Nephron progenitor cell (in vitro differentiated cells): ENCODE data around the gene ZNF394.

Source experiments
- DNase-seq: peaks from one replicate; pipeline ENCODE4 v3.0.0; 2021
- H3K27ac Mint-ChIP-seq: 2 replicates; pipeline ENCODE4 v1.8.0; 2021; ENCODE audit warnings: mild to moderate bottlenecking, moderate library complexity, mixed read lengths
- H3K27me3 Mint-ChIP-seq: 2 replicates; pipeline ENCODE4 v1.8.0; 2021; ENCODE audit warnings: mild to moderate bottlenecking, low read depth, mixed read lengths; ENCODE audit not compliant: poor library complexity
- H3K36me3 Mint-ChIP-seq: 2 replicates; pipeline ENCODE4 v1.8.0; 2021; ENCODE audit warnings: low read depth, mixed read lengths
- H3K4me1 Mint-ChIP-seq: 2 replicates; pipeline ENCODE4 v1.8.0; 2021; ENCODE audit warnings: mixed read lengths
- H3K4me3 Mint-ChIP-seq: 2 replicates; pipeline ENCODE4 v1.8.0; 2021; ENCODE audit warnings: mild to moderate bottlenecking, moderate library complexity, mixed read lengths
- H3K9me3 Mint-ChIP-seq: 2 replicates; pipeline ENCODE4 v1.8.0; 2021; ENCODE audit warnings: mild to moderate bottlenecking, moderate library complexity, mixed read lengths
- TF ChIP-seq, protein P1 (sequence below): fragments of 200-600 bp; sonication (generic); IDR thresholded peaks from 2 replicates; pipeline ENCODE4 v1.5.0; 2021; ENCODE audit warnings: antibody characterized with exemption

ZNF394 gene

DNA sequence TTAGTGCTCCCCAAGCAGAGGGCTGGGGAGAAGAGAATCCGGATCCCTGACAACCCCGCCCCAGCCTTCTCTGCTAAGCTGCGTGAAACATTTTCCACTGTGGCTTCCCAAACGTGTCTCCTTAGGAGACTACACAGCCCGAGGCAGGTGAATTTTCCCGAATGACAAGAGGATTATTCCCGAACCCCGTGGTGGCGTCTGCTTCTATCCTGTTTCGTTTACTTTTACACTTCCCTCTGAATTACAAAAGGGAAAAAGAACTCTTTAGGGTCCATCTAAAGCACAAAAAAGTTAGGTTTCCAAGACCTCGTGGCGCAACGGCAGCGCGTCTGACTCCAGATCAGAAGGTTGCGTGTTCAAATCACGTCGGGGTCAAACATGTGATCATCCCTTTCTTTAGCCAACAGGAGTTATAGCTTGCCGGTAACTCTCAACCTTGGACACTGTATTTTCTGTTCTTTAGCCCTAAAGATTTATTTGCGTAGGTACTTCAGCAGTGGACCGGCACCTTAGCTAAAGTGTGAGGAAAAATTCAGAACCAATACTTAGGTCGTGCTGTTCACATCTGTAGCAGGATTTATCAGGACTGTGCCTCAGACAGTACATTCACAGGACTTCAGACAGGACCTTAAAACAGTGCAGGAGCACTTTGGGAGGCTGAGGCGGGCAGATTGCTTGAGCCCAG is 30.6 kb downstream of the ZNF394 start:
- TF ChIP-seq, protein P1, sequence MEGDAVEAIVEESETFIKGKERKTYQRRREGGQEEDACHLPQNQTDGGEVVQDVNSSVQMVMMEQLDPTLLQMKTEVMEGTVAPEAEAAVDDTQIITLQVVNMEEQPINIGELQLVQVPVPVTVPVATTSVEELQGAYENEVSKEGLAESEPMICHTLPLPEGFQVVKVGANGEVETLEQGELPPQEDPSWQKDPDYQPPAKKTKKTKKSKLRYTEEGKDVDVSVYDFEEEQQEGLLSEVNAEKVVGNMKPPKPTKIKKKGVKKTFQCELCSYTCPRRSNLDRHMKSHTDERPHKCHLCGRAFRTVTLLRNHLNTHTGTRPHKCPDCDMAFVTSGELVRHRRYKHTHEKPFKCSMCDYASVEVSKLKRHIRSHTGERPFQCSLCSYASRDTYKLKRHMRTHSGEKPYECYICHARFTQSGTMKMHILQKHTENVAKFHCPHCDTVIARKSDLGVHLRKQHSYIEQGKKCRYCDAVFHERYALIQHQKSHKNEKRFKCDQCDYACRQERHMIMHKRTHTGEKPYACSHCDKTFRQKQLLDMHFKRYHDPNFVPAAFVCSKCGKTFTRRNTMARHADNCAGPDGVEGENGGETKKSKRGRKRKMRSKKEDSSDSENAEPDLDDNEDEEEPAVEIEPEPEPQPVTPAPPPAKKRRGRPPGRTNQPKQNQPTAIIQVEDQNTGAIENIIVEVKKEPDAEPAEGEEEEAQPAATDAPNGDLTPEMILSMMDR: no peak
- DNase-seq: no peak
- Mint-ChIP-seq H3K27me3 (peaks cover 45% of the 10 kb centered on the region), H3K36me3 (peaks cover 9% of the 10 kb centered on the region), H3K4me1 (peaks cover 33% of the 10 kb centered on the region), H3K9me3 (peaks cover 6% of the 10 kb centered on the region), H3K4me3 (no peak overlapping the region), H3K27ac (no peak overlapping the region)

DNA sequence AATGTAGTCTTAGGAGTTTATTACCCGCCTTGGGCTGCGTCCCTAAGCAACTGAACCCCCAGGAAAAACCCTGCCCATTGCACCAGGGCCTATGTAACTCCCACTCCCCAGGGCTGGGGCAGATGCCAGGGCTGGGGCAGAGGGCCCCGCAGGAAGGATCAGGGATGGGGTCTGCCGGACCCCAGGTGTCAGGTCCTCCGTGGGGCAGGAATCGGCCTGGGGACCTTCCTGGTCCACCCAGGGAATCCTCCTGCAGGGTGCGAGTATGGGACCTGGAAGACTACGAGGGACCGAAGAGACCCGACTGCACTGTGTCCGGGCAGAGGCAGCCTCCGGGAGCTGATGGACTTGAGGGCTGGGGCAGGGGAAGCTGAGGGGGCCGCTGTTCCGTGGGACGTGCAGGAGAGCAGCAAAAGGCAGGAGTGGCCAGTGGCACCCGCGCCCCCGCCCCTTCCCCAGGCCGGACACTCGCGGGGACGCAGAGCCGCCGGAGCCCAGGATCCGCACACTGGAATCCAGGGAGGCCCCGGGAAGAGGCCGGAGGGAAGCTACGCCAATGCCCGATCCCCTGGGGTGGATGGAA is 31.7 kb downstream of the ZNF394 start:
- Mint-ChIP-seq H3K9me3 (peaks cover 12% of the 10 kb centered on the region), H3K27ac (no peak overlapping the region), H3K36me3 (peaks cover 17% of the 10 kb centered on the region), H3K4me3 (no peak overlapping the region), H3K4me1 (peaks cover 33% of the 10 kb centered on the region), H3K27me3 (peaks cover 45% of the 10 kb centered on the region)
- no peak for DNase-seq
- TF ChIP-seq, protein P1: no peak

DNA sequence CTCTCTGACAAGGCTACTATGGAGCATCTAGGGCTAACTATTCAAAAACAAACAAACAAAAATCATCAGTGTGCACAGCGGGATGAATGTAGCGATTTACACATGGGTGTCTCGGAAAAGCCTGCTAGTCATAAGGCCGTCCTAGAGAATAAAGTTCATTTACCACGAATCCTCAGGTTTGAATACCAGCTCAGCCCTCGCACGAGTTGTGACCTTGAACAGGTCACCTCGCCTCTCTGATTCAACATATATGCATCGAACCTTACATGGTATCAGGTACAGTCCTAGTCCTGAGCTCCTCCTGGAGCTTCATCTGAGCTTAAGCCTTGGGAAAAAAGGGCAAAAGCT is 34.7 kb downstream of the ZNF394 start:
- peaks cover 33% of the 10 kb centered on the region for H3K27me3 Mint-ChIP-seq

DNA sequence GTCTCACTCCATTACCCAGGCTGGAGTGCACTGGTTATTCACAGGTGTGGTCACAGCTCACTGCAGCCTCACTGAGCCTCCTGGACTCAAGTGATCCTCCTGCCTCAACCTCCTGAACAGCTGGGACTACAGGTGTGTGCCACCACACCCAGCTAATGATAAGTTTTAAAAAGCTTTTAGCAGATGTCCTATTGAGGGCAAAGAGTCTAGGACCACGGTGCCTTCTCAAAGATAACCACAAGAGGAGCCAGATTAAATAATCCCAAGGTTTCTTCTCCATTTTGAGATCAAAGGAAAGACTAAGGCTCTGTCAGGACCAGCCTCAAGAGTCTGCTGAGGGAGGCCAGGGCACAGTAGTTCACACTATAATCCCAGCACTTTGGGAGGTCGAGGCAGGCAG is 38.9 kb downstream of the ZNF394 start:
- no peak overlapping the region for H3K27ac Mint-ChIP-seq
- no peak overlapping the region for H3K4me3 Mint-ChIP-seq
- no peaks in the 10 kb centered on the region for H3K27me3 Mint-ChIP-seq
- peaks cover 25% of the 10 kb centered on the region for H3K4me1 Mint-ChIP-seq
- H3K36me3 Mint-ChIP-seq: peaks cover 59% of the 10 kb centered on the region
- peaks cover 12% of the 10 kb centered on the region for H3K9me3 Mint-ChIP-seq
- no peak for DNase-seq
- TF ChIP-seq, protein P1: no peak

More for the DNA sequence above, 34.7 kb downstream of the ZNF394 start:
- H3K4me1 Mint-ChIP-seq: peaks cover 25% of the 10 kb centered on the region
- peak overlapping the region; percentile 90 for H3K4me3 Mint-ChIP-seq
- DNase-seq: no peak
- TF ChIP-seq, protein P1: no peak
- H3K36me3 Mint-ChIP-seq: peaks cover 35% of the 10 kb centered on the region
- H3K9me3 Mint-ChIP-seq: peaks cover 15% of the 10 kb centered on the region
- peak overlapping the region; percentile 92 for H3K27ac Mint-ChIP-seq

DNA sequence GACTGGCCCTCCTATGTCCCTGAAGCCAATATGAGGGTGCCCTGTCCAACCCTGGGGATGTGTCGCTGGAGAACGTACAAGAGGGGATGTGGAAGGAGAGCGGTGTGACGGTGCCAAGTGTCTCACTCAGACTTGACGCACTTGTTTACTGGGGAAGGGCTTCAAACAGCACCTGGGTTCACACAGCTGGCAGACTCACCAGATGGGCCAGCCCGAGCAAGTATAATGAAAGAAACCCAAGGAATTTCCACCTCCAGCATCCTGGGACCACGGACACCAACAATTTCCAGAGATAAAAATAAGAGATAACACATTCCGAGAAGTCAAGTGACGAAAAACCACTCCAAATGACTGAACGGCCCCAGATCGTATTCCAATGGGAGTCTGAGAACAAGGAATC is 39.4 kb downstream of the ZNF394 start:
- H3K9me3 Mint-ChIP-seq: peaks cover 9% of the 10 kb centered on the region
- peaks cover 19% of the 10 kb centered on the region for H3K4me1 Mint-ChIP-seq
- no peak for DNase-seq
- H3K27ac Mint-ChIP-seq: no peak overlapping the region
- no peak overlapping the region for H3K4me3 Mint-ChIP-seq
- TF ChIP-seq, protein P1: no peak
- H3K36me3 Mint-ChIP-seq: peaks cover 59% of the 10 kb centered on the region
- H3K27me3 Mint-ChIP-seq: no peaks in the 10 kb centered on the region

DNA sequence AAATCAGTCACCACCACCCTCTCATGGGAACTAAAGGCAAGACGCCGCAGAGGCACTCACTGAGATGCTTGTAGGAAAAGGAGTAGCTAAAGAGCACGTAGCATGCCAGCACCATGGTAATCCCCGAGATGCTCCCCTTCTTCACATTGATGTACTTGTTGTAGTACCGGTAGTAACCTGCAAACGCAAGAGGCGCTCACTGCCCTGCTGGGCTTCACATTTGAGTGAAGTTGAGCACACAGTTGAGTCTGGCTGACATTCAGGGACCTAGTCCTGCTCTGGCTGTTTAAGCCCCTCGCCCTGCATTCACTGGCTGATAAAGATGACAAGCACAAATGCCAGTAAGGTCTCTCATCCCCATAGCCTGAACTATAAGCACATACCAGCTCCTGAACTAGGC is 41.0 kb downstream of the ZNF394 start:
- no peak for DNase-seq
- Mint-ChIP-seq H3K27ac (peak overlapping the region; percentile 60), H3K36me3 (peaks cover 57% of the 10 kb centered on the region)

More for the DNA sequence above, 41.0 kb downstream of the ZNF394 start:
- TF ChIP-seq, protein P1: peak; percentile 11
- Mint-ChIP-seq H3K4me1 (peaks cover 9% of the 10 kb centered on the region), H3K4me3 (no peak overlapping the region), H3K27me3 (no peaks in the 10 kb centered on the region), H3K9me3 (peaks cover 8% of the 10 kb centered on the region)
